Measurements from ENCODE around the gene HAUS1. TPM values are rescaled to one million over a fixed set of nuclear protein-coding genes. Genes with fewer than 3 reads are reported as not detected.

The HAUS1 gene
- total and polyA plus RNA-seq, 2 of the 4 experiments (the other 2 are of a cell fraction) = 25.3 to 33.4 TPM

- WGBS, 2 experiments (ENCODE audit: extremely low coverage in 2 of 2, insufficient read length in 1 of 2) = no CpG with 5 or more reads among the region's 3 CpGs
- H3K18ac ChIP-seq (ENCODE audit: low read depth, low read length) = no peak overlapping the region
- POLR2A ChIA-PET (ENCODE audit: unreplicated experiment) = interaction anchor here (0.6 kb wide), 1 partner anchor 1108 kb away, joined by 6 read pairs; no protein-coding TSS in a partner anchor
- H2AFZ ChIP-seq (replicated peaks; ENCODE audit: low read length, poor library complexity) = no peak overlapping the region
- H2BK5ac ChIP-seq (ENCODE audit: low read depth, low read length, poor library complexity, severe bottlenecking) = no peak overlapping the region
- H2AK9ac ChIP-seq (replicated peaks; ENCODE audit: low read depth, low read length, poor library complexity) = no peak overlapping the region
- ATAC-seq (ENCODE audit: low read depth) (no peak), DNase-seq (no peak)
- H3K79me1 ChIP-seq (ENCODE audit: low read depth in 1 of 2, low read length in 2 of 2) = peaks cover 15 to 17% of the 10 kb centered on the region in 2 experiments
- no peak overlapping the region for H4K8ac ChIP-seq (ENCODE audit: low read depth in 2 of 2, low read length in 2 of 2)
- no peak overlapping the region for H3K4me2 ChIP-seq (ENCODE audit: low read depth, low read length)
- no peaks in the 10 kb centered on the region for H4K20me1 ChIP-seq (ENCODE audit: insufficient read depth, low read length)
- H3K27me3 ChIP-seq (ENCODE audit: control insufficient read depth, insufficient read depth, low read length) = no peaks in the 10 kb centered on the region
- no peaks in the 10 kb centered on the region for H3K4me1 ChIP-seq (ENCODE audit: control insufficient read depth, insufficient read depth, low read length)
- no peak overlapping the region for H3K23ac ChIP-seq (ENCODE audit: low read depth, low read length)
- H4K5ac ChIP-seq (ENCODE audit: low read depth, low read length) = no peak overlapping the region
- H2AK5ac ChIP-seq (ENCODE audit: low read depth, low read length) = no peak overlapping the region
- TF ChIP-seq FOS (IDR thresholded peaks at IDR 0.05; ENCODE audit: low read depth, low read length) = no peak
- TF ChIP-seq POLR2A (IDR thresholded peaks at IDR 0.05; ENCODE audit: low read depth, low read length) = no peak
- TF ChIP-seq SMC3 (IDR thresholded peaks at IDR 0.05; ENCODE audit: low read depth, low read length) = no peak
- no peak for TF ChIP-seq NFE2L2 (IDR thresholded peaks at IDR 0.05; ENCODE audit: low read depth, low read length)
- TF ChIP-seq CTCF (conservative IDR thresholded peaks at IDR 0.05; ENCODE audit: low read depth, low read length) = no peak
- TF ChIP-seq MAFK (IDR thresholded peaks at IDR 0.05; ENCODE audit: low read depth, low read length) = no peak
- no peak for TF ChIP-seq MAZ (IDR thresholded peaks at IDR 0.05; ENCODE audit: borderline replicate concordance, low read depth, low read length)
- TF ChIP-seq BHLHE40 (IDR thresholded peaks at IDR 0.05; ENCODE audit: low read depth, low read length) = no peak
- TF ChIP-seq USF2 (IDR thresholded peaks at IDR 0.05; ENCODE audit: low read depth, low read length) = no peak
- no peak for TF ChIP-seq RCOR1 (IDR thresholded peaks at IDR 0.05; ENCODE audit: insufficient replicate concordance, low read length)
- no peak for TF ChIP-seq MXI1 (IDR thresholded peaks at IDR 0.05; ENCODE audit: borderline replicate concordance, low read depth, low read length)
- no peak for TF ChIP-seq RFX5 (IDR thresholded peaks at IDR 0.05; ENCODE audit: low read depth, low read length)
- TF ChIP-seq ELK1 (IDR thresholded peaks at IDR 0.05; ENCODE audit: borderline replicate concordance, low read depth, low read length) = no peak
- TF ChIP-seq CEBPB (IDR thresholded peaks at IDR 0.05; ENCODE audit: low read depth, low read length) = no peak
- in situ Hi-C loops (cut with MboI; ENCODE audit: low sequenced_read_pairs) (no loop called here), intact Hi-C loops (cut with micrococcal nuclease) (no loop called here), dilution Hi-C loops (cut with HindIII; ENCODE audit: low sequenced_read_pairs, unreplicated experiment) (no loop called here)
- CTCF ChIA-PET = interaction anchor here (0.7 kb wide), 1 partner anchor 461 kb away, joined by 3 read pairs; no protein-coding TSS in a partner anchor
- H3K9me1 ChIP-seq (ENCODE audit: insufficient read depth, low read length) = peaks cover 6% of the 10 kb centered on the region; the same call in 1 of the 2 replicates
- H3K27ac ChIP-seq (ENCODE audit: insufficient read depth, low read length) = no peak overlapping the region
- BruUV-seq (replicated peaks) = no TSS peak
- no peak overlapping the region for H4K91ac ChIP-seq (ENCODE audit: insufficient read depth, low read depth, low read length)
- H3K4ac ChIP-seq (ENCODE audit: low read depth, low read length) = no peak overlapping the region
- no peak overlapping the region for H3K9ac ChIP-seq (ENCODE audit: low read depth, low read length)
- H3K56ac ChIP-seq (ENCODE audit: extremely low read depth, insufficient read depth, low read length) = no peak overlapping the region
- H3K9me3 ChIP-seq (ENCODE audit: control insufficient read depth, insufficient read depth, low read length) = no peaks in the 10 kb centered on the region
- H3K14ac ChIP-seq (replicated peaks; ENCODE audit: low read depth, low read length) = no peak overlapping the region
- no peak overlapping the region for H2BK120ac ChIP-seq (ENCODE audit: low read depth, low read length)
- H3K4me3 ChIP-seq (ENCODE audit: insufficient read depth, low read depth, low read length) = no peak overlapping the region
- peaks cover 9% of the 10 kb centered on the region for H3K36me3 ChIP-seq (ENCODE audit: control insufficient read depth, insufficient read depth, low read length)
- H2BK20ac ChIP-seq (ENCODE audit: low read depth, low read length) = no peak overlapping the region
- H2BK15ac ChIP-seq (ENCODE audit: low read depth, low read length) = no peak overlapping the region
Observed at GRCh38 chr18:46110406-46110805, 6.2 kb downstream of the HAUS1 start.

Measured in IMR-90 (cell line).